Measurements from ENCODE around the gene TPSG1. TPM values are rescaled to one million over a fixed set of nuclear protein-coding genes. Genes with fewer than 3 reads are reported as not detected.

Gene TPSG1
- total and polyA plus RNA-seq, 2 experiments from 2014 or later: 0.77 TPM; not detected in 1

GRCh38 chr16:1184980-1185379 is 40.1 kb downstream of the TPSG1 start:
- Histone ChIP-seq H3K36me3 (no peaks in the 10 kb centered on the region), H3K4me3 (no peak overlapping the region), H3K27ac (no peak overlapping the region), H3K9me3 (ENCODE audit: low read depth) (no peaks in the 10 kb centered on the region), H3K4me1 (ENCODE audit: low read depth) (no peaks in the 10 kb centered on the region), H3K27me3 (no peaks in the 10 kb centered on the region)
- no peak for DNase-seq (ENCODE audit: low read depth in 1 of 2, low spot score in 1 of 2)
- TF ChIP-seq CTCF (IDR thresholded peaks at IDR 0.05; ENCODE audit: low read depth, low read length): no peak

- H3K4me3 ChIP-seq: no peak overlapping the region
- no peaks in the 10 kb centered on the region for H3K9me3 ChIP-seq (ENCODE audit: low read depth)
- no peaks in the 10 kb centered on the region for H3K4me1 ChIP-seq (ENCODE audit: low read depth)
- DNase-seq (ENCODE audit: low read depth in 1 of 2, low spot score in 1 of 2): no peak
- H3K36me3 ChIP-seq: no peaks in the 10 kb centered on the region
- H3K27ac ChIP-seq: no peak overlapping the region
- TF ChIP-seq CTCF (IDR thresholded peaks at IDR 0.05; ENCODE audit: low read depth, low read length): no peak
- H3K27me3 ChIP-seq: no peaks in the 10 kb centered on the region
These were observed 40.8 kb downstream of the TPSG1 start for GRCh38 chr16:1184156-1184868.

GRCh38 chr16:1182950-1183907 is 41.8 kb downstream of the TPSG1 start:
- Histone ChIP-seq H3K9me3 (ENCODE audit: low read depth) (no peaks in the 10 kb centered on the region), H3K27me3 (no peaks in the 10 kb centered on the region), H3K4me3 (no peak overlapping the region), H3K36me3 (no peaks in the 10 kb centered on the region), H3K27ac (no peak overlapping the region), H3K4me1 (ENCODE audit: low read depth) (no peaks in the 10 kb centered on the region)
- DNase-seq (ENCODE audit: low read depth in 1 of 2, low spot score in 1 of 2): peak in 1 of 2 donors; percentile 82
- TF ChIP-seq CTCF (IDR thresholded peaks at IDR 0.05; ENCODE audit: low read depth, low read length): no peak

GRCh38 chr16:1182316-1182671 is 42.8 kb downstream of the TPSG1 start:
- TF ChIP-seq CTCF (IDR thresholded peaks at IDR 0.05; ENCODE audit: low read depth, low read length): no peak
- Histone ChIP-seq H3K9me3 (ENCODE audit: low read depth) (no peaks in the 10 kb centered on the region), H3K4me3 (no peak overlapping the region), H3K27ac (no peak overlapping the region), H3K27me3 (no peaks in the 10 kb centered on the region), H3K4me1 (ENCODE audit: low read depth) (no peaks in the 10 kb centered on the region), H3K36me3 (no peaks in the 10 kb centered on the region)
- peak in 1 of 2 donors; percentile 92 for DNase-seq (ENCODE audit: low read depth in 1 of 2, low spot score in 1 of 2)

GRCh38 chr16:1181404-1182315 is 43.4 kb downstream of the TPSG1 start:
- no peak overlapping the region for H3K4me3 ChIP-seq
- H3K9me3 ChIP-seq (ENCODE audit: low read depth): no peaks in the 10 kb centered on the region
- no peak overlapping the region for H3K27ac ChIP-seq
- DNase-seq (ENCODE audit: low read depth in 1 of 2, low spot score in 1 of 2): no peak
- no peaks in the 10 kb centered on the region for H3K27me3 ChIP-seq
- TF ChIP-seq CTCF (IDR thresholded peaks at IDR 0.05; ENCODE audit: low read depth, low read length): no peak
- H3K36me3 ChIP-seq: no peaks in the 10 kb centered on the region
- H3K4me1 ChIP-seq (ENCODE audit: low read depth): no peaks in the 10 kb centered on the region
